HepG2 (cell line): ENCODE data around the gene ZNF433. TPM values are rescaled to one million over a fixed set of nuclear protein-coding genes. Genes with fewer than 3 reads are reported as not detected.

Source experiments
- KAT8 ChIP-seq: IDR thresholded peaks from 2 replicates; pipeline ENCODE4 v1.6.1; 2016; ENCODE audit warnings: missing genetic modification reagents, missing compliant biosample characterization
- MEF2D ChIP-seq: sonication (generic); formaldehyde crosslinking; IDR thresholded peaks from 2 replicates; pipeline ENCODE4 v1.5.1; 2020; ENCODE audit warnings: mild to moderate bottlenecking, missing genetic modification reagents
- MEIS2 ChIP-seq: sonication (generic); formaldehyde crosslinking; IDR thresholded peaks from 2 replicates; pipeline ENCODE4 v1.9.0; 2021; ENCODE audit warnings: mild to moderate bottlenecking, missing genetic modification reagents
- POGK ChIP-seq: sonication (generic); formaldehyde crosslinking; conservative IDR thresholded peaks from 2 replicates; pipeline ENCODE4 v1.8.0; 2022; ENCODE audit warnings: mild to moderate bottlenecking, moderate library complexity, missing genetic modification reagents
- SMAD1 ChIP-seq: sonication (generic); formaldehyde crosslinking; IDR thresholded peaks from 2 replicates; pipeline ENCODE4 v1.4.0; 2020; ENCODE audit warnings: missing genetic modification reagents, low read depth, mild to moderate bottlenecking, borderline replicate concordance
- SNAPC4 ChIP-seq: sonication (generic); formaldehyde crosslinking; IDR thresholded peaks from 2 replicates; pipeline ENCODE4 v1.4.0; 2020; ENCODE audit warnings: mild to moderate bottlenecking, missing genetic modification reagents
- SP4 ChIP-seq: sonication (generic); formaldehyde crosslinking; IDR thresholded peaks from 2 replicates; pipeline ENCODE4 v1.8.1; 2023; ENCODE audit warnings: mild to moderate bottlenecking, missing genetic modification reagents
- TARDBP ChIP-seq: sonication (generic); formaldehyde crosslinking; IDR thresholded peaks from 2 replicates; pipeline ENCODE4 v1.8.0; 2022; ENCODE audit warnings: mild to moderate bottlenecking, missing genetic modification reagents
- TGIF2 ChIP-seq: IDR thresholded peaks from 2 replicates; pipeline ENCODE4 v1.6.1; 2016; ENCODE audit warnings: control low read depth, missing compliant biosample characterization
- ZNF180 ChIP-seq: sonication (generic); formaldehyde crosslinking; IDR thresholded peaks from 2 replicates; pipeline ENCODE4 v1.4.0; 2020; ENCODE audit warnings: low read depth, missing genetic modification reagents, borderline replicate concordance
- ZNF224 ChIP-seq: sonication (generic); formaldehyde crosslinking; IDR thresholded peaks from 2 replicates; pipeline ENCODE4 v1.5.0; 2020; ENCODE audit warnings: mild to moderate bottlenecking, missing genetic modification reagents
- ZNF598 ChIP-seq: sonication (generic); formaldehyde crosslinking; IDR thresholded peaks from 2 replicates; pipeline ENCODE4 v1.5.1; 2020; ENCODE audit warnings: mild to moderate bottlenecking, missing genetic modification reagents, borderline replicate concordance
- ZNF687 ChIP-seq: sonication (generic); formaldehyde crosslinking; IDR thresholded peaks from 2 replicates; pipeline ENCODE4 v1.5.1; 2020; ENCODE audit warnings: mild to moderate bottlenecking, missing genetic modification reagents, moderate library complexity
- polyA plus RNA-seq, 8 experiments: library from polyadenylated mRNA; depleted of rRNA in 3 of 8; stranded (reverse) in 7 of 8; unstranded in 1 of 8; fragments of >200 nt; fragmentation: Illumina TruSeq in 4 of 8; extraction: Trizol in 4 of 8; gene quantifications; 2 replicates each; pipeline versions ENCODE4 v1.2.1 to v1.2.3, GENCODE V29; 2011 to 2016; ENCODE audit warnings: low read depth in 4 of 8, missing spikeins in 1 of 8, mixed read lengths in 1 of 8; ENCODE audit not compliant: insufficient read depth in 1 of 8
- total RNA-seq, 5 experiments: library from RNA; depleted of rRNA; stranded (reverse); fragments of >200 nt; fragmentation: Illumina TruSeq; extraction: Trizol; gene quantifications; 2 replicates each; pipeline ENCODE4 v1.2.3, GENCODE V29; 2016; ENCODE audit warnings: low read depth in 1 of 5
- TF ChIP-seq, protein P1 (sequence below): sonication (generic); formaldehyde crosslinking; IDR thresholded peaks from 2 replicates; pipeline ENCODE4 v1.4.0; 2020; ENCODE audit warnings: mild to moderate bottlenecking, missing genetic modification reagents

Gene ZNF433
- total and polyA plus RNA-seq, 2 of the 13 experiments (the other 11 are each of a cell fraction or from before 2014, with no cell fraction given) = 1.8 to 4.9 TPM

- TF ChIP-seq TARDBP (CRISPR knock-in tag) (no peak), TGIF2 (CRISPR knock-in tag) (peak; percentile 59; the same call in 1 of the 2 replicates), ZNF598 (peak; percentile 79; the same call in 1 of the 2 replicates), SMAD1 (CRISPR knock-in tag) (no peak), SNAPC4 (0 out of 2 replicates have a peak, but pooled peaks have one; percentile 61), POGK (peak; percentile 65; the same call in 1 of the 2 replicates), ZNF687 (CRISPR knock-in tag) (peak; percentile 78), SP4 (CRISPR knock-in tag) (peak; percentile 89), MEF2D (CRISPR knock-in tag) (peak; percentile 83), MEIS2 (0 out of 2 replicates have a peak, but pooled peaks have one; percentile 16), ZNF180 (no peak), KAT8 (CRISPR knock-in tag) (peak; percentile 33; the same call in 1 of the 2 replicates), ZNF224 (CRISPR knock-in tag) (0 out of 2 replicates have a peak, but pooled peaks have one; percentile 35)
- TF ChIP-seq, protein P1, sequence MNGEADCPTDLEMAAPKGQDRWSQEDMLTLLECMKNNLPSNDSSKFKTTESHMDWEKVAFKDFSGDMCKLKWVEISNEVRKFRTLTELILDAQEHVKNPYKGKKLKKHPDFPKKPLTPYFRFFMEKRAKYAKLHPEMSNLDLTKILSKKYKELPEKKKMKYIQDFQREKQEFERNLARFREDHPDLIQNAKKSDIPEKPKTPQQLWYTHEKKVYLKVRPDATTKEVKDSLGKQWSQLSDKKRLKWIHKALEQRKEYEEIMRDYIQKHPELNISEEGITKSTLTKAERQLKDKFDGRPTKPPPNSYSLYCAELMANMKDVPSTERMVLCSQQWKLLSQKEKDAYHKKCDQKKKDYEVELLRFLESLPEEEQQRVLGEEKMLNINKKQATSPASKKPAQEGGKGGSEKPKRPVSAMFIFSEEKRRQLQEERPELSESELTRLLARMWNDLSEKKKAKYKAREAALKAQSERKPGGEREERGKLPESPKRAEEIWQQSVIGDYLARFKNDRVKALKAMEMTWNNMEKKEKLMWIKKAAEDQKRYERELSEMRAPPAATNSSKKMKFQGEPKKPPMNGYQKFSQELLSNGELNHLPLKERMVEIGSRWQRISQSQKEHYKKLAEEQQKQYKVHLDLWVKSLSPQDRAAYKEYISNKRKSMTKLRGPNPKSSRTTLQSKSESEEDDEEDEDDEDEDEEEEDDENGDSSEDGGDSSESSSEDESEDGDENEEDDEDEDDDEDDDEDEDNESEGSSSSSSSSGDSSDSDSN (CRISPR knock-in tag) = peak; percentile 95
Observed at GRCh38 chr19:12035220-12036172, at the start of gene ZNF433 (continued).
